HFF-Myc (cell line): ENCODE measurements around the gene FGA.

Source experiments
- DNase-seq: peaks from one replicate; pipeline ENCODE4 v3.0.0-alpha.2; 2011; ENCODE audit warnings: low read depth; ENCODE audit errors: extremely low read depth
- H3K4me3 ChIP-seq: replicated peaks from 2 replicates; pipeline ENCODE4 v1.5.1; 2011; ENCODE audit warnings: low read depth, mild to moderate bottlenecking, control low read depth, low read length
- TF ChIP-seq, protein P1 (sequence below): IDR thresholded peaks from 2 replicates; pipeline ENCODE4 v1.5.1; 2012; ENCODE audit warnings: mild to moderate bottlenecking, low read depth, low read length, control low read depth; ENCODE audit errors: missing control alignments

FGA gene

DNA sequence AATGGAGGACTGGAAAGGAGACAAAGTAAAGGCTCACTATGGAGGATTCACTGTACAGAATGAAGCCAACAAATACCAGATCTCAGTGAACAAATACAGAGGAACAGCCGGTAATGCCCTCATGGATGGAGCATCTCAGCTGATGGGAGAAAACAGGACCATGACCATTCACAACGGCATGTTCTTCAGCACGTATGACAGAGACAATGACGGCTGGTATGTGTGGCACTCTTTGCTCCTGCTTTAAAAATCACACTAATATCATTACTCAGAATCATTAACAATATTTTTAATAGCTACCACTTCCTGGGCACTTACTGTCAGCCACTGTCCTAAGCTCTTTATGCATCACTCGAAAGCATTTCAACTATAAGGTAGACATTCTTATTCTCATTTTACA is 21.0 kb downstream of the FGA start:
- TF ChIP-seq, protein P1, sequence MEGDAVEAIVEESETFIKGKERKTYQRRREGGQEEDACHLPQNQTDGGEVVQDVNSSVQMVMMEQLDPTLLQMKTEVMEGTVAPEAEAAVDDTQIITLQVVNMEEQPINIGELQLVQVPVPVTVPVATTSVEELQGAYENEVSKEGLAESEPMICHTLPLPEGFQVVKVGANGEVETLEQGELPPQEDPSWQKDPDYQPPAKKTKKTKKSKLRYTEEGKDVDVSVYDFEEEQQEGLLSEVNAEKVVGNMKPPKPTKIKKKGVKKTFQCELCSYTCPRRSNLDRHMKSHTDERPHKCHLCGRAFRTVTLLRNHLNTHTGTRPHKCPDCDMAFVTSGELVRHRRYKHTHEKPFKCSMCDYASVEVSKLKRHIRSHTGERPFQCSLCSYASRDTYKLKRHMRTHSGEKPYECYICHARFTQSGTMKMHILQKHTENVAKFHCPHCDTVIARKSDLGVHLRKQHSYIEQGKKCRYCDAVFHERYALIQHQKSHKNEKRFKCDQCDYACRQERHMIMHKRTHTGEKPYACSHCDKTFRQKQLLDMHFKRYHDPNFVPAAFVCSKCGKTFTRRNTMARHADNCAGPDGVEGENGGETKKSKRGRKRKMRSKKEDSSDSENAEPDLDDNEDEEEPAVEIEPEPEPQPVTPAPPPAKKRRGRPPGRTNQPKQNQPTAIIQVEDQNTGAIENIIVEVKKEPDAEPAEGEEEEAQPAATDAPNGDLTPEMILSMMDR: no peak
- H3K4me3 ChIP-seq: no peak overlapping the region
- no peak for DNase-seq

DNA sequence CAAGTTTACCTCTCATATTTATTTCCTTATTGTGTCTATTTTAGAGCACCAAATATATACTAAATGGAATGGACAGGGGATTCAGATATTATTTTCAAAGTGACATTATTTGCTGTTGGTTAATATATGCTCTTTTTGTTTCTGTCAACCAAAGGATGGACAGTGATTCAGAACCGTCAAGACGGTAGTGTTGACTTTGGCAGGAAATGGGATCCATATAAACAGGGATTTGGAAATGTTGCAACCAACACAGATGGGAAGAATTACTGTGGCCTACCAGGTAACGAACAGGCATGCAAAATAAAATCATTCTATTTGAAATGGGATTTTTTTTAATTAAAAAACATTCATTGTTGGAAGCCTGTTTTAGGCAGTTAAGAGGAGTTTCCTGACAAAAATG is 21.5 kb downstream of the FGA start:
- DNase-seq: no peak
- H3K4me3 ChIP-seq: no peak overlapping the region
- TF ChIP-seq, protein P1: no peak

DNA sequence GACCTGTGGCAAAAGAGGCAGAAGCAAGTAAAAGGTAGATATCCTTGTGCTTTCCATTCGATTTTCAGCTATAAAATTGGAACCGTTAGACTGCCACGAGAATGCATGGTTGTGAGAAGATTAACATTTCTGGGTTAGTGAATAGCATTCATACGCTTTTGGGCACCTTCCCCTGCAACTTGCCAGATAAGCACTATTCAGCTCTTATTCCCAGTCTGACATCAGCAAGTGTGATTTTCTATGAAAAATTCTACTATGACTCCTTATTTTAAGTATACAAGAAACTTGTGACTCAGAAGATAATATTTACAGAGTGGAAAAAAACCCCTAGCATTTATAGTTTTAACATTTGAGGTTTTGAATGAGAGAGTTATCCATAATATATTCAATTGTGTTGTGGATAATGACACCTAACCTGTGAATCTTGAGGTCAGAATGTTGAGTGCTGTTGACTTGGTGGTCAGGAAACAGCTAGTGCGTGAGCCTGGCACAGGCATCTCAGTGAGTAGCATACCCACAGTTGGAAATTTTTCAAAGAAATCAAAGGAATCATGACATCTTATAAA is 23.8 kb downstream of the FGA start:
- no peak overlapping the region for H3K4me3 ChIP-seq
- TF ChIP-seq, protein P1: no peak
- no peak for DNase-seq

DNA sequence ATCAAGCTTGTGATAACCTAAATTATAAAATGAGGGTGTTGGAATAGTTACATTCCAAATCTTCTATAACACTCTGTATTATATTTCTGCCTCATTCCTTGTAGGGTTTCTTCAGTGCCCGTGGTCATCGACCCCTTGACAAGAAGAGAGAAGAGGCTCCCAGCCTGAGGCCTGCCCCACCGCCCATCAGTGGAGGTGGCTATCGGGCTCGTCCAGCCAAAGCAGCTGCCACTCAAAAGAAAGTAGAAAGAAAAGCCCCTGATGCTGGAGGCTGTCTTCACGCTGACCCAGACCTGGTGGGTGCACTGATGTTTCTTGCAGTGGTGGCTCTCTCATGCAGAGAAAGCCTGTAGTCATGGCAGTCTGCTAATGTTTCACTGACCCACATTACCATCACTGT is 24.8 kb downstream of the FGA start:
- DNase-seq: no peak
- no peak overlapping the region for H3K4me3 ChIP-seq
- TF ChIP-seq, protein P1: no peak

DNA sequence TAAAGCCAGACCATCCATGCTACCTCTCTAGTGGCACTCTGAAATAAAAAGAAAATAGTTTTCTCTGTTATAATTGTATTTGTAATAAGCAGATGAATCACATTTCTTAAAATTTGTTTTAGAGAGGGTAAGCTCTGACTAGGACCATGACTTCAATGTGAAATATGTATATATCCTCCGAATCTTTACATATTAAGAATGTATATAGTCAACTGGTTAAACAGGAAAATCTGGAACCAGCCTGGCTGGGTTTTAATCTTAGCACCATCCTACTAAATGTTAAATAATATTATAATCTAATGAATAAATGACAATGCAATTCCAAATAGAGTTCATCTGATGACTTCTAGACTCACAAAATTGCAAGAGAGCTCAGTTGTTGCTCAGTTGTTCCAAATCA is 26.2 kb downstream of the FGA start:
- TF ChIP-seq, protein P1: no peak

DNA sequence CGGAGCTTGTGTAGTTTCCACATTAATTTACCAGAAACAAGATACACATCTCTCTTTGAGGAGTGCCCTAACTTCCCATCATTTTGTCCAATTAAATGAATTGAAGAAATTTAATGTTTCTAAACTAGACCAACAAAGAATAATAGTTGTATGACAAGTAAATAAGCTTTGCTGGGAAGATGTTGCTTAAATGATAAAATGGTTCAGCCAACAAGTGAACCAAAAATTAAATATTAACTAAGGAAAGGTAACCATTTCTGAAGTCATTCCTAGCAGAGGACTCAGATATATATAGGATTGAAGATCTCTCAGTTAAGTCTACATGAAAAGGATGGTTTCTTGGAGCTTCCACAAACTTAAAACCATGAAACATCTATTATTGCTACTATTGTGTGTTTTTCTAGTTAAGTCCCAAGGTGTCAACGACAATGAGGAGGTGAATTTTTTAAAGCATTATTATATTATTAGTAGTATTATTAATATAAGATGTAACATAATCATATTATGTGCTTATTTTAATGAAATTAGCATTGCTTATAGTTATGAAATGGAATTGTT is 27.8 kb downstream of the FGA start, which contains the start of gene FGB:
Gene FGB, plus strand, starts transcription at position 315 of the 558 bp plus-strand sequence. Its CDS starts 8 bp downstream, at position 323.
- TF ChIP-seq, protein P1: no peak
- H3K4me3 ChIP-seq: no peak within 1 kb of the TSS
- no peak for DNase-seq

More for the DNA sequence above, 26.2 kb downstream of the FGA start:
- no peak overlapping the region for H3K4me3 ChIP-seq
- no peak for DNase-seq
